Gastroesophageal sphincter (tissue), 4 donors: ENCODE measurements around the gene FLOT2. TPM values are rescaled to one million over a fixed set of nuclear protein-coding genes. Genes with fewer than 3 reads are reported as not detected.
"Not testable (repeated sequence)": the region's sequence is repeated elsewhere in the genome, so short reads cannot be mapped to it uniquely, and the experiment has no call there.

Source experiments
- ATAC-seq: fragments of 150-250 bp; one replicate; pipeline ENCODE4 v1.9.1; 2016; ENCODE audit warnings: mild to moderate bottlenecking, moderate library complexity
- H3K27ac ChIP-seq, 4 donors: fragments of 200-600 bp; sonication (generic) in 3 of 4; 1 replicate in 3 of 4; 2 replicates in 1 of 4; pipeline ENCODE4 v1.5.1; 2016 to 2019
- H3K27me3 ChIP-seq: fragments of 200-600 bp; sonication (generic); one replicate; pipeline ENCODE4 v1.5.1; 2019
- H3K36me3 ChIP-seq, 2 donors: fragments of 200-600 bp; sonication (generic); one replicate each; pipeline ENCODE4 v1.5.1; 2019; ENCODE audit warnings: control low read depth in 1 of 2
- H3K4me1 ChIP-seq, 3 donors: fragments of 200-600 bp; sonication (generic); 1 replicate in 2 of 3; 2 replicates in 1 of 3; pipeline ENCODE4 v1.5.1; 2016 to 2019; ENCODE audit warnings: control low read depth in 2 of 3
- H3K4me3 ChIP-seq, 2 donors: fragments of 200-600 bp; sonication (generic); one replicate each; pipeline ENCODE4 v1.5.1; 2019; ENCODE audit warnings: mild to moderate bottlenecking in 1 of 2, moderate library complexity in 1 of 2
- H3K9me3 ChIP-seq, 3 donors: fragments of 200-600 bp; sonication (generic); one replicate each; pipeline ENCODE4 v1.5.1; 2017 to 2019; ENCODE audit warnings: control low read depth in 2 of 3
- CTCF ChIP-seq, 4 experiments: fragments of 200-600 bp in 2 of 4; fragments of 450-650 bp in 2 of 4; sonication (generic) in 1 of 4; IDR thresholded peaks; one replicate each; pipeline ENCODE4 v1.5.1; 2017 to 2019; ENCODE audit warnings: antibody characterized with exemption in 4 of 4, mild to moderate bottlenecking in 2 of 4, moderate library complexity in 2 of 4
- EP300 ChIP-seq: sonication (generic); formaldehyde crosslinking; IDR thresholded peaks from one replicate; pipeline ENCODE4 v1.6.1; 2017; ENCODE audit warnings: antibody characterized with exemption, mild to moderate bottlenecking
- POLR2A ChIP-seq, 2 donors: fragments of 450-650 bp; IDR thresholded peaks; one replicate each; pipeline ENCODE4 v1.6.1; 2017; ENCODE audit warnings: antibody characterized with exemption in 2 of 2, mild to moderate bottlenecking in 2 of 2, moderate library complexity in 1 of 2
- POLR2AphosphoS5 ChIP-seq: sonication (generic); formaldehyde crosslinking; IDR thresholded peaks from one replicate; pipeline ENCODE4 v1.6.1; 2017; ENCODE audit warnings: antibody characterized with exemption
- WGBS, 2 donors: methylation state at CpG; one replicate each; pipeline ENCODE4 v1.1.5; 2018; ENCODE audit warnings: low coverage in 1 of 2; 5-methylcytosine and 5-hydroxymethylcytosine counted together
- small RNA-seq, 4 donors: library from RNA; depleted of rRNA; stranded (forward); fragments of <200 nt; gene quantifications; one replicate each; pipeline ENCODE3, GENCODE V24; 2016
- total RNA-seq, 4 donors: library from RNA; depleted of rRNA; stranded (reverse); fragments of >200 nt; gene quantifications; one replicate each; pipeline ENCODE4 v1.1.0, GENCODE V29; 2016

FLOT2 gene
- total RNA-seq, 4 donors from 2014 or later, result 71.6 to 107 (median 91.2) TPM

- ATAC-seq, result peak; percentile 97
- Histone ChIP-seq H3K9me3 (no peaks in the 10 kb centered on the region), H3K36me3 (no peaks in the 10 kb centered on the region), H3K4me1 (peaks cover 0 to 35% (median 4%) of the 10 kb centered on the region in 3 donors), H3K4me3 (peak within 1 kb of the TSS; percentile 49 to 85), H3K27ac (peak within 1 kb of the TSS; percentile 5 to 86 (median 86)), H3K27me3 (no peaks in the 10 kb centered on the region)
- WGBS, 2 donors, result 0% methylated on average over 11 to 22 of the region's 44 CpGs
- TF ChIP-seq EP300 (no peak), POLR2A (IDR thresholded peaks at IDR 0.05) (peak; percentile 61 to 65), POLR2AphosphoS5 (peak; percentile 76), CTCF (IDR thresholded peaks at IDR 0.05) (peak in 3 of 4 experiments; percentile 21 to 27 (median 24))
These were observed 55.1 kb downstream of the FLOT2 start, which contains the start of gene FAM222B for GRCh38 chr17:28842282-28843012. Gene FAM222B, minus strand, starts transcription at chr17:28842790. Its CDS starts 76,123 bp downstream, at chr17:28766667.

GRCh38 chr17:28841901-28842281, 55.6 kb downstream of the FLOT2 start:
- peak overlapping the region; percentile 5 to 86 (median 86) for H3K27ac ChIP-seq
- ATAC-seq, result peak; percentile 13
- H3K9me3 ChIP-seq, result no peaks in the 10 kb centered on the region
- TF ChIP-seq CTCF (IDR thresholded peaks at IDR 0.05) (no peak), POLR2AphosphoS5 (no peak), POLR2A (IDR thresholded peaks at IDR 0.05) (no peak)
- H3K4me3 ChIP-seq, result peak overlapping the region; percentile 49 to 85
- H3K36me3 ChIP-seq, result no peaks in the 10 kb centered on the region
- peaks cover 0 to 35% (median 4%) of the 10 kb centered on the region in 3 donors for H3K4me1 ChIP-seq
- H3K27me3 ChIP-seq, result no peaks in the 10 kb centered on the region
- WGBS, 2 donors, result 1% methylated on average over 6 of the region's 6 CpGs

GRCh38 chr17:28839221-28839620, 58.3 kb downstream of the FLOT2 start:
- TF ChIP-seq EP300 (no peak), POLR2AphosphoS5 (no peak), CTCF (IDR thresholded peaks at IDR 0.05) (no peak), POLR2A (IDR thresholded peaks at IDR 0.05) (no peak)
- H3K9me3 ChIP-seq, result no peaks in the 10 kb centered on the region
- no peak overlapping the region for H3K27ac ChIP-seq
- no peak overlapping the region for H3K4me3 ChIP-seq
- H3K4me1 ChIP-seq, result peaks cover 0 to 35% (median 4%) of the 10 kb centered on the region in 3 donors
- H3K36me3 ChIP-seq, result no peaks in the 10 kb centered on the region
- no peak for ATAC-seq
- no peaks in the 10 kb centered on the region for H3K27me3 ChIP-seq
- 91 to 100% methylated on average over 2 of the region's 2 CpGs for WGBS, 2 donors

- not testable (repeated sequence) for ATAC-seq, H3K4me3 ChIP-seq, H3K27ac ChIP-seq, H3K27me3 ChIP-seq, H3K9me3 ChIP-seq, H3K36me3 ChIP-seq
- WGBS, 2 donors, result 84 to 93% methylated on average over 3 to 6 of the region's 10 CpGs
- peaks cover 0 to 21% (median 3%) of the 10 kb centered on the region in 3 donors for H3K4me1 ChIP-seq
These were observed 61.0 kb downstream of the FLOT2 start for GRCh38 chr17:28836541-28836940.

- H3K4me3 ChIP-seq, result no peak overlapping the region
- H3K36me3 ChIP-seq, result peaks cover 0 to 10% of the 10 kb centered on the region in 2 donors
- TF ChIP-seq CTCF (IDR thresholded peaks at IDR 0.05), result no peak
- no peak for TF ChIP-seq EP300
- no peak for TF ChIP-seq POLR2AphosphoS5
- TF ChIP-seq POLR2A (IDR thresholded peaks at IDR 0.05), result no peak
- no peaks in the 10 kb centered on the region for H3K27me3 ChIP-seq
- no peak for ATAC-seq
- no peaks in the 10 kb centered on the region for H3K4me1 ChIP-seq
- WGBS, 2 donors, result 83 to 100% methylated on average over 1 of the region's 1 CpG
- H3K9me3 ChIP-seq, result no peaks in the 10 kb centered on the region
- no peak overlapping the region for H3K27ac ChIP-seq
These were observed 63.1 kb downstream of the FLOT2 start for GRCh38 chr17:28834420-28834819.

Small RNAs within 50 kb of the gene (small RNA-seq; reads per million reads assigned to genes)
- gene RF00019, result 0 reads per million in 4 donors

Other genes with a start within 250 kb of the FLOT2 start
- gene SDF2, start 235.8 kb downstream of the FLOT2 start, total RNA-seq, result 10 to 100 TPM; 29.5 to 43.2 (median 36.1) TPM
- gene SUPT6H, start 235.5 kb downstream of the FLOT2 start, total RNA-seq, result 10 to 100 TPM; 48.7 to 87.3 (median 71.9) TPM
- 1 to 10 TPM in 2 of 4 donors, under 1 TPM in 1, not detected in 1; 0.40 to 1.9 (median 1.1) TPM for gene PROCA1, start 185.8 kb downstream of the FLOT2 start, total RNA-seq
- 100 to 1,000 TPM; 185 to 219 (median 196) TPM for gene RAB34, start 179.9 kb downstream of the FLOT2 start, total RNA-seq
- 100 to 1,000 TPM; 317 to 834 (median 683) TPM for gene RPL23A, start 177.7 kb downstream of the FLOT2 start, total RNA-seq
- 1 to 10 TPM in 2 of 4 donors, not detected in 2; 1.1 to 2.8 TPM for gene TLCD1, start 171.5 kb downstream of the FLOT2 start, total RNA-seq
- gene NEK8, start 168.9 kb downstream of the FLOT2 start, total RNA-seq, result 1 to 10 TPM in 2 of 4 donors, under 1 TPM in 1, not detected in 1; 0.94 to 2.0 (median 1.8) TPM
- gene TRAF4, start 153.7 kb downstream of the FLOT2 start, total RNA-seq, result 10 to 100 TPM in 1 of 4 donors, 1 to 10 TPM in 3; 3.4 to 10.8 (median 4.7) TPM
- 10 to 100 TPM; 15.5 to 47.6 (median 21.6) TPM for gene FAM222B, start 54.9 kb downstream of the FLOT2 start, total RNA-seq
- 10 to 100 TPM; 25.8 to 48.3 (median 29.2) TPM for gene ERAL1, start 42.7 kb downstream of the FLOT2 start, total RNA-seq
- gene DHRS13, start 5.3 kb upstream of the FLOT2 start, total RNA-seq, result 1 to 10 TPM; 3.9 to 6.5 (median 5.2) TPM
- 10 to 100 TPM; 20.2 to 46.9 (median 37.8) TPM for gene PHF12, start 53.8 kb upstream of the FLOT2 start, total RNA-seq
- under 1 TPM in 1 of 4 donors, not detected in 3; 0.13 TPM for gene SEZ6, start 108.3 kb upstream of the FLOT2 start, total RNA-seq
- gene PIPOX, start 145.4 kb upstream of the FLOT2 start, total RNA-seq, result 10 to 100 TPM in 1 of 4 donors, 1 to 10 TPM in 2, under 1 TPM in 1; 0.52 to 11.2 (median 6.7) TPM